DMS 273 (cell line): ENCODE results near the gene HSF4.
A peak's percentile ranks its signal among the peaks of the same experiment; 100 is the strongest.
"Not testable (repeated sequence)": the region's sequence is repeated elsewhere in the genome, so short reads cannot be mapped to it uniquely, and the experiment has no call there.

ENCODE experiments used
- DNase-seq: peaks from one replicate; lab custom pipeline; 2025; ENCODE audit not compliant: unreplicated experiment; lab: John Stamatoyannopoulos, UW

HSF4 gene, protein sequence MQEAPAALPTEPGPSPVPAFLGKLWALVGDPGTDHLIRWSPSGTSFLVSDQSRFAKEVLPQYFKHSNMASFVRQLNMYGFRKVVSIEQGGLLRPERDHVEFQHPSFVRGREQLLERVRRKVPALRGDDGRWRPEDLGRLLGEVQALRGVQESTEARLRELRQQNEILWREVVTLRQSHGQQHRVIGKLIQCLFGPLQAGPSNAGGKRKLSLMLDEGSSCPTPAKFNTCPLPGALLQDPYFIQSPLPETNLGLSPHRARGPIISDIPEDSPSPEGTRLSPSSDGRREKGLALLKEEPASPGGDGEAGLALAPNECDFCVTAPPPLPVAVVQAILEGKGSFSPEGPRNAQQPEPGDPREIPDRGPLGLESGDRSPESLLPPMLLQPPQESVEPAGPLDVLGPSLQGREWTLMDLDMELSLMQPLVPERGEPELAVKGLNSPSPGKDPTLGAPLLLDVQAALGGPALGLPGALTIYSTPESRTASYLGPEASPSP

DNA sequence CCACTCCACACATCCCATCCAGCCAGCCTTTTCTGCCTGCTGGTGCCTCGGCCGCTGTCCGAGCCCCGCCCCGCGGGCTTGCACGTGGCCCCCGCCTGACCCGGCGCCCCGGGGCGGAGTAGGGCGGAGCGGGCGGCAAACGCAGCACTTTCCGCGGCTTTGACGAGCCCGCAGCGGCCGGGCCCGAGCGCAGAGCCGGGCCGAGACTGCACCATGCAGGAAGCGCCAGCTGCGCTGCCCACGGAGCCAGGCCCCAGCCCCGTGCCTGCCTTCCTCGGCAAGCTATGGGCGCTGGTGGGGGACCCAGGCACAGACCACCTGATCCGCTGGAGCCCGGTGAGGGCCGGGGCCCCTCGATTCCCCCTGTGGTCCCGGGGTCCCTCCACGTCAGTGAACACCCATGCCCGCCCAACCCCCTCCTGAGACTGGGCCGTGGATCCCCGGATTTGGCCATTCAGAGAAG lies at the start of gene HSF4:
TSS of gene HSF4 (plus strand) at position 147 of the 463 bp plus-strand sequence. CDS start at position 214, 67 bp downstream.
- DNase-seq: peak; percentile 39

DNA sequence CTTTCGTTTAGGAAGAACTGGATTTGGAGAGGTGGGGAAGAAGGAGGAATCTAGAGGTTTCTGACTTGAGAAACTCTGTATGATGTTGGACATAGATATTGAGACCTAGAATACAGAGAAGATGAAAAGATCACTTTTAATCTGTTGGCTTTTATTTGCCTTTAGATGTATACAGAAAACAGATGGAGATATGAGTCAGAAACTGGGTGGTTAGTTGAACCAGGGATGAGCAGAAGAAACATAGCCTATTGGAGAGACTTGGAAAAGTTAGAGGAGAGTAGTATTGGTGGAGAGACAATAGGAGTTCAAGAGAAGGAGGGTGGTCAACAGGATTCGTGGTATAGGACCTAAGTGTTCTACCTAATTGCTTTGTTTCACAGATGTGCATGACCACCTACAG lies 49.8 kb upstream of the HSF4 start:
- no peak for DNase-seq

DNA sequence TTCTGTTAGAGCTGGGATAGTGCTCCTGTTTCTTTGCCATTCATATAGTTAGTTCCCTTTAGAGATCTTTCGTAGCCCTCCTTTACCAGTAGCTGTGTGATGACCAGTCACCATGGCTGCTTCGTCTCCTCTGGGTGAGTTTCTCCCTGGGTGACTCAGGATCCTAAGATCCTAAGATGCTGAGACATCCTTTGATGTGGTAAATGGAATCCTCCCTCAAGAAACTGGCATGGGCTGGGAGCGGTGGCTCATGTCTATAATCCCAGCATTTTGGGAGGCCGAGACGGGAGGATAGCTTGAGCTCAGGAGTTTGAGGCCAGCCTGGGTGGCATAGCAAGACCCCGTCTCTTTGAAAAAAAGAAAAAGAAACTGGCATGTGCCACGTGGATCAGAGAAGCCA lies 48.9 kb upstream of the HSF4 start:
- no peak for DNase-seq

DNA sequence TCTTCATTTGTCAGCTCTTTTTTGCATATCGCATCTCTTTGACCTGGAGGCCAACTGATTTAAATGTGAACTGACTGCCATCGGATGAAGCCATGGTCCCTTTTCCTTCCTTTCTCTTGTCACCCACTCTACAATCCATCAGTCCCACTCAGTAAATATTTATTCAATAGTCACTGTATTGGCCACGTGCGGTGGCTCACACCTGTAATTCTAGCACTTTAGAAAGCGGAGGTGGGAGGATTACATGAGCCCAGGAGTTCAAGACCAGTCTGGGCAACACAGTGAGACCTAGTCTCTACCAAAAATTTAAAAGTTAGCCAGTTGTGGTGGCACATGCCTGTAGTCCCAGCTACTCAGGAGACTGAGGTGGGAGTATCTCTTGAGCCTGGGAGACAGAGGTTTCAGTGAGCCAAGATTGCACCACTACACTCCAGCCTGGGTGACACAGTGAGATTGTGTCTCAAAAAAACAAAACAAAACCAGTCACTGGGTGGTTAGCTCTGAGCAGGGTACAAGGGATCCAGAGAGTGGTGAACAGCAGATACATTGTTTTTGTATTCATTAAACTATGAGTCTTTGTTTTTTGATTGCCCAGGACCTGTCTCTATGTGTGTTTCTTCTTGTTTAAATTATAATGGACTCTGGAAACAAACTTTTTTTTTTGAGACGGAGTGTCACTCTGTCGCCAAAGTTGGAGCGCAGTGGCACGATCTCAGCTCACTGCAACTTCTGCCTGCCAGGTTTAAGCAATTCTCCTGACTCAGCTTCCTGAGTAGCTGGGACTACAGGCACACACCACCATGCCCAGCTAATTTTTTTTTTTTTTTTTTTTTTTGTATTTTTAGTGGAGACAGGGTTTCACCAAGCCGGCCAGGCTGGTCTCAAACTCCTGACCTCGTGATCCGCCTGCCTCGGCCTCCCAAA lies 47.9 kb upstream of the HSF4 start:
- no peak for DNase-seq

DNA sequence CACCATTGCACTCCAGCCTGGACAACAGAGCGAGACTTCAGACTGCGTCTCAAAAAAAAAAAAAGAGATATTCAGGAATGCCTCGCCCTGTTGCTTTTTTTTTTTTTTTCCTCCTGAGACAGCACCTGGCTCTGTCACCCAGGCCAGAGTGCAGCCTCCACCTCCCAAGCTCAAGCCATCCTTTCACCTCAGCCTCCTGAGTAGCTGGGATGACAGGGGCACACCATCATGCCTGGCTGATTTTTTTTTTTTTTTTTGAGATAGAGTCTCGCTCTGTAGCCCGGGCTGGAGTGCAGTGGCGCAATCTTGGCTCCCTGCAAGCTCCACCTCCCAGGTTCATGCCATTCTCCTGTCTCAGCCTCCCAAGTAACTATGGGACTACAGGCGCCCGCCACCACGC lies 46.8 kb upstream of the HSF4 start:
- no peak for DNase-seq

DNA sequence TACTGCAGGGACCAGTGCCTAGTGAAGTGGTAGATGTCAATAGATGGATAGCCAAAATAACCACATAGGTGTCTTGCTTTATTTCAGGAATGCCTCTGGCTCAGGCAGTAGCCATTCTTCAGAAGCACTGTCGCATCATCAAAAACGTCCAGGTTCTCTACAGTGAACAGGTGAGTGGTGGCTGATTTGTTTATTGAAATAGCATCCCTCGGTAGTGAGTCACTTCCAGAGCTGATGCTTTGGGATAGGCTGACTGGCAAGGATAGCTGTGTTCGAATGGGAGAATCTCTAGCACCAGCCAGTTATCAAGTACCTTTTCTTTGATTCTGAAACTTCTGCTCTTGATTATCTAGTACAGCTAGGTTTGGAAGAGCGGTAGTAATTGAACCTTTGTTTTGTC lies 44.5 kb upstream of the HSF4 start:
- no peak for DNase-seq

DNA sequence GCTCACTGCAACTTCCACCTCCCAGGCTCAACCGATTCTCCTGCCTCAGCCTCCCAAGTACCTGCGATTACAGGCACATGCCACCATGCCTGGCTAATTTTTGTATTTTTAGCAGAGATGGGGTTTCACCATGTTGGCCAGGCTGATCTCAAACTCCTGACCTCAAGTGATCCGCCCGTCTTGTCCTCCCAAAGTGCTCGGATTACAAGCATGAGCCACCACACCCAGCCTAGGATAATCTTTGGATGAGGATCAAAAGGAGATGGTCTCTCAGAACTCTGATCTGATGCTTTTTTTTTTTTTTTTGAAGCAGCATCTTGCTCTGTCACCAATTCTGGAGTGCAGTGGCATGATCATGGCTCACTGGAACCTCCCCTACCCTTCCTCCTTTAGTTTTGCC lies 41.7 kb upstream of the HSF4 start:
- DNase-seq: not testable (repeated sequence)

DNA sequence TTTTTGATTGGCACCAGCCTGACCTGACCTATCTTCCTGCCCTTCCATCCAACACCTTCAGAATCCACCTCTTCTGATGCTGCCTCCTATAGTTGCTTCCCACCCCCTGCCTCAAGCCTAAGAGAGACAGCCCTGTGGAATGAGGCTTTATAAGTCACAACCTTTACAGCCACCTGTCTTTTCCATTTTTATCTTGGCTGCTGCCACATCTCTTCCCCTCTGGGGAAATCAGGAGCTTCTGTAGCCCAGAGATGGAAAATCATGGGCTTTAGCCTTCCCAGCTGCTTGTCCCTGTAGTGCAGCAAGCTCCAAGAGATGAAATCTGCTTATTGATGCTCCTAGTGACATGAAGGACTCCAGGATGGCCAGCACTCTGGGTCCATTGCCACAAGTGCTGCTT lies 36.1 kb upstream of the HSF4 start:
- DNase-seq: no peak

DNA sequence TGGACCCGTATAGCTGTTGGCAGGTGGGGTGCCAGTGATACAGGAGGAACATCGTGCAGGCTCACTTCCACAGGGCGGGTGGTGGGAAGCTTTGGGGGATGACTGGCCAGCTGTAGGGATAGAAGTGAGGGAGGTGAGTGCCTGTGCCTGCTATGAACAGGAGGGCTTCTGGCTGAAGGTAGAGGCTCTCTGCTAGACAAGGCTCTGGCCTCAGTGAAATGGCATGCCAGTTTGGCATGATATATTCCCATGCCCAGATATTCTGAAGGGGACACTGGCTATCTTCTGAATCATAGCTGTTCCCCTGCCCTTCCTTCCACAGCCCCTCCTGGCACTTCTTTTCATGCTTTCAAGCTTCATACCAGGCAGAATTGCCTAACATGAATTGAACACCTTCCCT lies 35.7 kb upstream of the HSF4 start:
- no peak for DNase-seq

DNA sequence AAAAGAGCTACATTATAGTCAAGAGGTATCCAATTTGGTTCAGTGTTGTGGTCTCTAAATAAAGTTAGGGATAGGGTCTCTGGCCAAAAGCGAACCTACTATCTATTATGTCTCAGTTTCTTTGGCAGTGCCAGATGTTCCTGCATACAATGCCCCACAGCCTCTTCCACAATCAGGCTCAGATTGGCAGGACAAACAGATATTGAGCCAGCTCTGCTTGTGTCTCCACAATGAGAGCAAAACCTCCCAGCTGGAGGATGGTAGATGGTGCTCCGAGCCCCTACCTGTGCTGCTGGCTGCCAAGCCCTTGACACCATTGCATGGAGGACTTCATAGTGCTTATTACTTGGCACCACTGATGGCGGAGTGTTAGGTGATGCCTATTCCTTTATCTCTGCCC lies 35.1 kb upstream of the HSF4 start:
- no peak for DNase-seq

DNA sequence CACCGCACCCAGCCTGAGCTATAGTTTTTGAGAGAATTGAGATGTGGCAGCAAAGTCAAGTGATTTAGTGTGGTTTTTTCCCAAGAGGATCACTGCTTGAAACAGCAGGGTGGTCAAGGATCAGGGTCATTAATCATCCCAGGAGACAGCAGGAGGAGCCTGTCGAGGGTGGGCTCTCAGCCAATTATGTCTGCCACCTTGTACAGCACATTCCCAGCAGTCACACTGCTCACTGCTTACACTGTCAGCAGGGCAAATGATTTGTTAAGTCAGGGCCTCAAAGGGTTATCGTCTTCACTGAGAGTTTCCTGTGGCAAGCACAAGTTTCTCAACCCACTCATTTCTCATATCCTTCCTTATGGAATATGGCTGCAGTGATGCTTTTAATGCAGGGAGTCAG lies 26.9 kb upstream of the HSF4 start:
- peak; percentile 32 for DNase-seq

DNA sequence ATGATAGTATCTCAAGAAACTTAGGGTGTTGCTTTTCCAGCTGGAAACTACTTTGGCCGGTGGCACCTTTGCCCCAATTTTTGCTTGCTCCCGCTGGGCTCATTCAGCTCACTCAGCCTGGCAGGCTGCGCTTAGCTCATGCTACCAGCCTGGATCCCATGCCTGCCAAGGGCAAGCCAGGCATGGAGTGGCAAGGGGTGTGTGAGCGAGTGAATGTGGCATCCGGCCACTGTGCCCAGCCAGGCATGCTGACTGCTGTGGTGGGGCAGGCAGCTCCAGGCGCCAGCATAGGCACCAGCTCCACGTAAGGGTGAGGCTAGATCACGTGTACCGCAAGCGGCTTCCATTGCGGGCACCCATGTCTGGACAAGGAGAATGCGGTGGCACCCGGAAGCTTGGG lies 23.2 kb upstream of the HSF4 start:
- DNase-seq: no peak

DNA sequence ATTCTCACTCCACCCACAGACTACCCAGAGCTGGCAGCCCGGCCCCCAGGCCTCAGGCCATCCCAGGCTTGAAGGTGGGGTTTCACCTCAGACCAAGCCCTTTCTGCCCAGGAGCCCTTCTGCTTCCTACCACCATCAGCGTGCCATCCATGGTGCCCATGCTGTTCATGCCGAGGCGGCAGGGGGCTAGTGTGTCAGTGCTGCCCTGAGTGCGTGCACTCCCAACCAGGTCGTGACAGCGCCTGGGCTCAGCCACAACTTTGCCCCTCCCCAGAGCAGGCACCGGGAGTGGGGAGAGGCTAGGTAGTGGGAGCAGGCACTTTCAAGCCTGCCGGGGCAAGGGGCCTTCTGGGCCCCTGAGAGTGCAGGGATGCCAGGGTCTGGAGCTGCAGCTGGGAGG lies 22.2 kb upstream of the HSF4 start:
- no peak for DNase-seq

DNA sequence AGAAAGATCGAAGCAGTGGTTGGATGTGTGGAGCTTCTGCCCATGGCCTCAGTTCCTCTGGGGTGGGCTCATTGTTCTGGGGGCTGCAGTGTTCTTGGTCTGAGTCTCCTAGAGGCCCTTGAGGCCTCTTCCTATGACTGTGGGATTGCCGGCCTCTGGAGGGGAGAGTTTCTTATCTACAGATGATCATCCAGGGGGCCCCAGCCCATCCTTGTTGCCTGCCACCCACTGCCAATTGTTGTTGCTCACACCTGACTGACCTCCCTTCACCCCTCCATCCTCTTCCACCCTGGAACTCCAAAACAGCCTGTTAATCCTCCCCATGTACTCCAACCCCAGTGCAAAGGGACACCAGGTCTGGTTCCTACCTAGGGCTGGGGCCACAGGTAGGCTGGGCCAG lies 19.6 kb upstream of the HSF4 start:
- DNase-seq: no peak

DNA sequence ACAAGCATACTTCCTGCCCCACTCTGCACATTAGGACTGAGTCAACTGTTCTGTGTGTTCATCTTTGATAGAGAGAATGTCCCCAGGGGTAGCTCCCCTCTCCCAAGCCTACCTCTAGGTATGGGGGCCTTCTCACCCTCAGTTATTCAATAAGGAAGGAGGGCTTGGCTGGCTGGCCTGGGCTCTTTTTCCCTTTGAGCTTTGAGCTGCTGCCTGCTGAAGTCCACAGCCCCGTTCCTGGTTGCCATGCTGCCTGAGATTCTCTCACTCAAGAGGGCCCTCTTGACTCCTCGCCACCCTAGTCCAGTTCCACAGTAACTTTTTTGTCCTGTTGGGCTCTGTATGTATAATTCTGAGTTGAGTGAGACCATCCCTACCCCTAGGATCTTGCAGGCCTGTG lies 18.8 kb upstream of the HSF4 start:
- no peak for DNase-seq

DNA sequence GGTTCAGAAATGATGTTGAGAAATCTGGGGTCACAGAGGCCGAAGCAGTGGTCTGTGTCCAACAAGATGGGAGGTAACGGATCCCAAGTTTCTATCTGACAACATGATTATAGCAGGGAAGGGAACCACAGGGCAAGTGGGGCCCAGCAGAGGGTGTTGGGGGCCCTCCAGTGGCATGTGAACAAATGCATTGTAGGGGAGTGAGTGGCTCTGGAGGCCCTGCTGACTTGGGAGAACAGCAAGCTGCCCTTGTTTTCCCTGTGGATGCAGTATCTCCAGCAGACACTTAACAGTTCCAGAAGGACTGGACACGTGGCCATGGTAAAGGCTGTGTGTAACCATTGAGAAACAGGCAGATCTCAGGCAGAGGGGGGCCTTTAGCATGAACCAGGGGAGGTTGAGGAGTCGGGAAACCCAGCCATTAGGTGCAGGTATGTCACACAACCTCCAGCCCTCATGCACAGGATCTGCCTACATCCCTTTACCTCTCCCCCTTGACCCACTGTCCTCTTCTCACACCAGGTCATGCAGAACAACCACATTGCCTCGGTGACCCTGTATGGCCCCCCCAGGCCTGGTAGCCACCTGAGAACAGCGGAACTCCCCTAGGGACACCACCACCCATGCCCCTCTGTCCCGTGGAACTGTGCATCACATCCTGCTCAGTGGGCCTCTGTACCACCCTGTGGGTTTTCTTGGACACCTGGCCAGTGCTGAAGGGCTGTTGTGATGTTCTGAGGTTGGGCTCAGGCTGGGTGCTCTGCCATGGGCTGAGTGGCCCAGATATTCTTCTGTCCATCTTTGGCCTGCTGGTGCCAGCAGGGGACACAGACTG lies 17.8 kb upstream of the HSF4 start:
- peak; percentile 47 for DNase-seq

DNA sequence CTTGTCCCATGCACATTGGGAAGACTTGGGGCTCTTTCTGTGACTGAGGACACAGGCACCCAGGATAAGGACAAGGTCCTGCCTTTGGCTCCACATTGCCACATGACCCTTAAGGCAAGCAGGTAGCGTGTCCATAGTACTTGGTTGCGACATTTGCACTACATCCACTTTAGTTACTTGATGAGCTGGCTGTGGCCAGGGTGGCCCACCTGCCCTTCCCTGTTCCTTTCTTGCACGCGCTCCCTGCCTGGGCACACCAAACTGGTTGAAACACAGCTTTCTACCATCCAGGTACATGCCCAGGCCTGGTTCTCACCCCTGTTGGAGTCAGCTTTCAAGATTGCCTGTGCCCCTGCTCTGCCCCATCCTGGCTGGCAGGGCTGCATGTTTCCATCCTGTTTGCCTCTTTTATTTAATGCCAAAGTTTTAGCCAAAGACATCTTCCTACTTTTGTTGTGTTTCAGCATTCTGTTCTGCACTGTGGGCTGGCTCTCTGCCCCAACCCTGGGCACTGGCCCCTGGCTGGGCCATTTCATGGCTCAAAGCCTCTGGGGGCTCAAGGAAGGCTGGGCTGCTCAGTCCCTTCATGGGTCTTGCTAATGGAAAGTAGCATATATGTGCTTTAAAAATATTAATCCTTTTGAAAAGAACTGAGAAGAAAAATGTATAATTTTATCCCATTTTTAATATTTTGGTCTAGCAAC lies 17.0 kb upstream of the HSF4 start:
- DNase-seq: no peak

DNA sequence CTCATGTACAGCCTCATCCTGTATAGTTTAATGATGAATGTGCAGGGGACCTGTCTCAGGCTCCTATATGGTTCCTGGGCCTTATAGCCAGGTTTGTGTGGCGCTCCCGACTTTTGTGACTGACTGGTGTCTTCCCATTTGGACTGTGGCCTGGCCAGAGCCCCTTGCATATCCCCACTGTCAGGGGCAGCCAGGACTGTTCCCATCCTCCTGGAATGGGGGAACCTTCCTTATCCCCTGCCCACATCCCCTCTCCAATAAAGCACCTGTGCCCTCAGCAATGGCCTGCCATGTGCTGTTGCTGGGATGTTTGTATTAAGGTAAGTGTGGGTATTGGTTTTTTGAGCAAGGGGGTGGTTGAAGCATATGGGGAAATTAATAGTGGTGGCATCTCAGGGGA lies 16.3 kb upstream of the HSF4 start:
- no peak for DNase-seq

DNA sequence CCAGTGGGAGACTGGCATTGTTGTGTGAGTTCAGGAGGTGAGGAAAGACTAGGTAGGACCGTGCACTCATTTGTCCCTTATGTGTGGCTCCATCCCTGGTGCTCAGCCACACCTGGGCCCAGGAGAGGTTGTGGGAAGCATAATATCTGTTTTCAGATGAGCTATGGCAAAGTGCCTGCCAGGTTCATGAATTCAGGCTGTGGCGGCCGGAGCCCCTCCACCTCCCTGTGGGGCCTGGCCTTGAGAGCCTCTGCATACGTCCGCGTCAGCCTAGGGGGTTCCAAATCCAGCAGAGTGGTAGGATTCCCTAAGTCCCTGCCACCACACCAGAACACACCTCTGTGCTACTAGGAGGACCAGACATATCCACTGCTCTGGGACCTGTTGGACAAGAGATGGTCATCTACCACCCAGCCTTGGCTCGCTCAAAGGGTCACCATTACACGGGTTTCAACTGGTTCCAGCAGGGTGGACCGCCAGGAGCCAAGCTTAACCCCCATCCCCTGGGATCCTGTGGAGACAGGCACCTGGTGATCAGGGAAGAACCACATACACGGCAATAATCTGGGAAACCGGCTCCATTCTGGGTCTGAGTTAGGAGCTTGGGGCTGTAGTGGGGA lies 15.8 kb upstream of the HSF4 start:
- no peak for DNase-seq
